HG03095 (cell line): ENCODE measurements around the gene KIAA1549.

Experiments used
- ATAC-seq: cut with Tn5 transposase; IDR thresholded peaks from one replicate; pipeline ENCODE4 v1.9.1; 2021; ENCODE audit warnings: moderate library complexity; ENCODE audit not compliant: unreplicated experiment

Gene KIAA1549

GRCh38 chr7:138975343-138976104, 5.7 kb downstream of the KIAA1549 start:
- ATAC-seq = no peak

GRCh38 chr7:138974675-138975292, 6.4 kb downstream of the KIAA1549 start:
- ATAC-seq = no peak

- ATAC-seq = no peak
Observed at GRCh38 chr7:138974103-138974502, 7.1 kb downstream of the KIAA1549 start.

DNA sequence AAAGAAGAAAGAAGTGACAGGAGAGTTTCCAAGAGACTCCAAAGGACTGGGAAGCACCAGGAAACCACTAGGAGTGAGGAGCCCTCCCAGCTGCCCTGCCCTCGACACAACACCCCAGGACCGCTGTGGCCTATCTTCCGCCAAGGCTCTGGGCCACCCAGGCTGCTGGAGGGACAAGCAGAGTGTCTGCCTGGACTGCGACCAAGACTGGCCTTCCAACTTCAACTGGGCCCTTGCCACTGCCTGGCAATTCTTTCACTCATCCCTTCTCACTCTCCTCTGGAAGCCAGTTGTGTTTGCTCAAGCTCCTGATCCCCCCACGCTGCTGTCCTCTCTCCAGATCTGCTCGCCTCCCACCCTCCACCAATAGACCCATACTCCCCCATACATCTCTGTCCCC, 10.2 kb downstream of the KIAA1549 start:
- no peak for ATAC-seq

- ATAC-seq = no peak
Observed at GRCh38 chr7:138970446-138970845, 10.7 kb downstream of the KIAA1549 start.

GRCh38 chr7:138967159-138967558, 14.0 kb downstream of the KIAA1549 start:
- no peak for ATAC-seq

DNA sequence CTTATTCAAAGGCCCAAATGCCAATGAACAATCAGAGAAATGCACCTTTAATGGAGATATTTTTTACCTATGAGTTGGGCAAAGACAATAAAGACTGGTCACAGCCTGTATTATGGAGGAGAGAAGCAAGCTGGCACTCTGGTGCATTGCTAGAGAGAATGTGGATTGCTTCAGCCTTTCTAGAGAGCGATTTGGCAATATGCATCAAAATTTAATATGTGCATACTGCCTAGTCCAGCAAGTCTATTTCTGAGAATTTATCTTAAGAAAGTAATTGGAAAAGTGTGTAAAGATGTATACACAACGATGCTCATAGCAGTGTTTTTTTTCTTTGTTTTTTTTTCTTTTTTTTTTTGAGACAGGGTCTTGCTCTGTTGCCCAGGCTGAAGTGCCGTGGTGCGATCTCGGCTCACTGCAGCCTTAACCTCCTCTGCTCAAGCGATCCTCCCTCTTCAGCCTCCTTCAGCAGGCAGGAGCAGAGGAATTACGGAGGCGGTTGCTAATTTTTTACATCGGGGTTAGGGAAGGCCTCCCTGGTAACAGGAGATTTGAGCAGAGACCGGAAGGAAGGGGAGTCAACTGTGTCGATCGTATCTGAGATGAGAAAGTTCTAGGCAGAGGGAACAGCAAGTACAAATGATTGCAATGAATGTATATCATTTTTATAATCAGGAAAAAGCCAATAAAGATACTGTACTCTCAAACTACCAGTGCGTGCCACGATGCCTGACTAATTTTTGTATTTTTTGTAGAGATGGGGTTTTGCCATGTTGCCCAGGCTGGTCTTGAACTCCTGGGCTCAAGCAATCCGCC, 16.4 kb downstream of the KIAA1549 start:
- ATAC-seq = no peak

GRCh38 chr7:138963675-138964074, 17.5 kb downstream of the KIAA1549 start:
- no peak for ATAC-seq

DNA sequence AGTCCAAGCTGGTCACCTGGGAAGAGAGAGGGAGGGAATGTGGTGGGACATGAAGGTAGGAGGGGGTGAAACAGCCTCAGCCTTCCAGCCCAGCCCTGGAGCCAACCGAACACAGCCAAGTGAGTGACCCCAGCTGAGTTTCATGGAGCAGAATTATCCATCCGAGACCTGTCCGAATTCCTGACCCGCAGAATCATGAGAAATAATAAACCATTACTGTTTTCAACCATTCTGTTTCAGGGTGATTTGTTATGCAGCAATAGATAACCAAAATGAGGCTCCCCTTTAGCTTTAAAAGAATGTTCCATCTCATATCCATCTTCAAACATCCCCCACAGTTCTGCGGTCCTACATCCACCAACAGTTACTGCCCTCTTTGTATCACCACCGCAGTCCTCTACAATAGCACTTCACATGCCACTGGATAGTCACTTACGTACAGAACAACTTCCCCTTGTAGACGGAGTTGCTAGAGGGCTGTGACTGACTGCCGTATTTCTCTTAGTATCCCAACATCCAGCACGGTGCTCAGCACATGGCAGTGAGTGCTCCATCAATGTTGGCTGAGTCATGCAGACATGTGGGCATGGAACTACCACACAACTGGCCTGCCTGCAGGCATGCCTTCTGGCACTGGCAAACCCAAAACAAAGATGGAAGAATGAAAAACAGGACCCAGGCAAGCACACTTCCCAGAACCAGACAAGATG, 18.5 kb downstream of the KIAA1549 start:
- ATAC-seq = no peak

GRCh38 chr7:138961159-138961558, 20.0 kb downstream of the KIAA1549 start:
- no peak for ATAC-seq

- ATAC-seq = no peak
Observed at GRCh38 chr7:138958391-138958956, 22.7 kb downstream of the KIAA1549 start.

GRCh38 chr7:138957753-138958390, 23.3 kb downstream of the KIAA1549 start:
- ATAC-seq = no peak

- no peak for ATAC-seq
Observed at GRCh38 chr7:138957217-138957616, 24.0 kb downstream of the KIAA1549 start.

GRCh38 chr7:138954545-138955475, 26.4 kb downstream of the KIAA1549 start:
- ATAC-seq = no peak

- no peak for ATAC-seq
Observed at GRCh38 chr7:138952791-138953190, 28.4 kb downstream of the KIAA1549 start.

- ATAC-seq = no peak
Observed at GRCh38 chr7:138951953-138952352, 29.2 kb downstream of the KIAA1549 start.

GRCh38 chr7:138949421-138950088, 31.6 kb downstream of the KIAA1549 start:
- ATAC-seq = no peak

DNA sequence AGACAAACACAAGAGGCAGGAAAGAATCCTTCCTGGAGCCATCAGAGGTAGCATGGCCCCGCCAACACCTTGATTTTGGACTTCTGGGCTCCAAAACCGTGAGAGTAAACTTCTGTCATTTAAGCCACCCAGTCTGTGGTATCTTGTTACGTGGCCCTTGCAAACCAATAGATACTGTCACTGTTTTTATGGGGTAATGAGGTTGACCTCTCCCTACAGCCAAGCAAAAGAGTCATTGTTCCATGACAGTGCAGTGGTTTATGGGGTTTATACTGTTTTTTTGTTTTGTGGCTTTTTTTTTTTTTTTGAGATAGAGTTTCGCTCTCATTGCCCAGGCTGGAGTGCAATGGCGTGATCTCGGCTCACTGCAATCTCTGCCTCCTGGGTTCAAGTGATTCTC, 32.8 kb downstream of the KIAA1549 start:
- no peak for ATAC-seq

GRCh38 chr7:138945821-138946220, 35.4 kb downstream of the KIAA1549 start:
- no peak for ATAC-seq
